Activated CD4-positive, CD25-positive, alpha-beta regulatory T cell (primary cell): ENCODE measurements around the gene ACTR5.

Experiments used
- DNase-seq, 4 experiments: peaks; one replicate each; lab custom pipeline; 2025; lab: John Stamatoyannopoulos, UW

Gene ACTR5

GRCh38 chr20:38748097-38748860, at the start of gene ACTR5:
Gene ACTR5 (plus strand): TSS chr20:38748460. CDS start chr20:38748479, 19 bp downstream.
- peak; percentile 93 to 95 (median 95) for DNase-seq

GRCh38 chr20:38698541-38698940, 49.7 kb upstream of the ACTR5 start:
- DNase-seq = no peak

- no peak for DNase-seq
Observed at GRCh38 chr20:38700141-38700540, 48.1 kb upstream of the ACTR5 start.

GRCh38 chr20:38700926-38701325, 47.3 kb upstream of the ACTR5 start:
- no peak for DNase-seq

- no peak for DNase-seq
Observed at GRCh38 chr20:38703526-38703925, 44.7 kb upstream of the ACTR5 start.

GRCh38 chr20:38704136-38704535, 44.1 kb upstream of the ACTR5 start:
- no peak for DNase-seq

GRCh38 chr20:38706509-38706908, 41.8 kb upstream of the ACTR5 start:
- DNase-seq = no peak

GRCh38 chr20:38714308-38714707, 34.0 kb upstream of the ACTR5 start:
- DNase-seq = no peak

- no peak for DNase-seq
Observed at GRCh38 chr20:38715646-38716045, 32.6 kb upstream of the ACTR5 start.

- no peak for DNase-seq
Observed at GRCh38 chr20:38722683-38723016, 25.6 kb upstream of the ACTR5 start.

GRCh38 chr20:38723017-38723847, 25.0 kb upstream of the ACTR5 start:
- DNase-seq = no peak

GRCh38 chr20:38723848-38724625, 24.2 kb upstream of the ACTR5 start, which contains the start of gene SLC32A1:
Gene SLC32A1 (plus strand): TSS chr20:38724486. CDS start chr20:38724725, 239 bp downstream.
- no peak for DNase-seq

GRCh38 chr20:38724626-38725147, 23.6 kb upstream of the ACTR5 start:
- no peak for DNase-seq

- no peak for DNase-seq
Observed at GRCh38 chr20:38725148-38725901, 22.9 kb upstream of the ACTR5 start.

- no peak for DNase-seq
Observed at GRCh38 chr20:38725931-38726803, 22.1 kb upstream of the ACTR5 start.

GRCh38 chr20:38726804-38727606, 21.3 kb upstream of the ACTR5 start:
- DNase-seq = peak in 3 of 4 experiments; percentile 12 to 34 (median 20)

- DNase-seq = no peak
Observed at GRCh38 chr20:38727607-38728190, 20.6 kb upstream of the ACTR5 start.

GRCh38 chr20:38728191-38728781, 20.0 kb upstream of the ACTR5 start:
- no peak for DNase-seq
